NCI-H2171 treated with DMSO at 0.1 percent for 48 hours (cell line): ENCODE measurements around the gene CALR3.
A peak's percentile ranks its signal among the peaks of the same experiment; 100 is the strongest.
"Not testable (repeated sequence)": the region's sequence is repeated elsewhere in the genome, so short reads cannot be mapped to it uniquely, and the experiment has no call there.

ENCODE experiments used
- DNase-seq: peaks from one replicate; lab custom pipeline; 2025; lab: John Stamatoyannopoulos, UW

Gene CALR3

GRCh38 chr19:16524991-16525734 lies 29.2 kb upstream of the CALR3 start:
- no peak for DNase-seq

- DNase-seq: no peak
Measured at GRCh38 chr19:16522559-16523377, 26.8 kb upstream of the CALR3 start.

GRCh38 chr19:16521715-16522289 lies 25.8 kb upstream of the CALR3 start:
- no peak for DNase-seq

- no peak for DNase-seq
Measured at GRCh38 chr19:16520986-16521624, 25.1 kb upstream of the CALR3 start.

GRCh38 chr19:16520074-16520973 lies 24.4 kb upstream of the CALR3 start:
- DNase-seq: no peak

- no peak for DNase-seq
Measured at GRCh38 chr19:16519230-16519687, 23.3 kb upstream of the CALR3 start.

- DNase-seq: no peak
Measured at GRCh38 chr19:16518483-16519229, 22.7 kb upstream of the CALR3 start.

GRCh38 chr19:16518061-16518460 lies 22.1 kb upstream of the CALR3 start:
- no peak for DNase-seq

GRCh38 chr19:16516923-16517610 lies 21.1 kb upstream of the CALR3 start:
- DNase-seq: no peak

GRCh38 chr19:16516381-16516780 lies 20.4 kb upstream of the CALR3 start:
- no peak for DNase-seq

- peak; percentile 12 for DNase-seq
Measured at GRCh38 chr19:16514383-16515019, 18.5 kb upstream of the CALR3 start.

- DNase-seq: not testable (repeated sequence)
Measured at GRCh38 chr19:16512611-16513010, 16.6 kb upstream of the CALR3 start.

GRCh38 chr19:16509141-16510061 lies 13.4 kb upstream of the CALR3 start:
- no peak for DNase-seq

- DNase-seq: no peak
Measured at GRCh38 chr19:16508546-16508945, 12.6 kb upstream of the CALR3 start.

GRCh38 chr19:16506961-16507360 lies 11.0 kb upstream of the CALR3 start:
- no peak for DNase-seq

- not testable (repeated sequence) for DNase-seq
Measured at GRCh38 chr19:16506161-16506560, 10.2 kb upstream of the CALR3 start.

- no peak for DNase-seq
Measured at GRCh38 chr19:16504271-16504670, 8.3 kb upstream of the CALR3 start.

GRCh38 chr19:16497837-16498236 lies 1.9 kb upstream of the CALR3 start:
- DNase-seq: no peak
